ENCODE results near the gene BLOC1S2. TPM values are rescaled to one million over a fixed set of nuclear protein-coding genes. Genes with fewer than 3 reads are reported as not detected.
A peak's percentile ranks its signal among the peaks of the same experiment; 100 is the strongest.

BLOC1S2 gene
- polyA plus RNA-seq, 1 experiment = 75.0 TPM

DNA sequence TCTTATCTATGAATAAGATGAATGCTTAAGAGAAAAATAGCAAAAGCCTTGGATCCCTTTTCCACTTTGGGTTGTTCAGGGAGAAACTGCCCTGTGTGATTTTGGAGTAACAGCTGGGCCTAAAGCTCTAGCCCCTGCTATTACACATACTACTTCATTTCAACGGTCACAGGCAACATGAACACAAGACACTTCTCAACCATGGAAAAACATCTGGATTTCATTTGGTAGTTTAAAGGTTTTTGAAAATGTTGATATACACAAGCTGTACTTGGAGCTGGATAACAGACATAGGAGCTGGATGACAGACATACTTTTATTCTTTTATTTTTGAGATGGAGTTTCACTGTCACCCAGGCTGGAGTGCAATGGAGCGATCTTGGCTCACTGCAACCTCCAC lies 54.4 kb downstream of the BLOC1S2 start:
- TF ChIP-seq, protein P1, sequence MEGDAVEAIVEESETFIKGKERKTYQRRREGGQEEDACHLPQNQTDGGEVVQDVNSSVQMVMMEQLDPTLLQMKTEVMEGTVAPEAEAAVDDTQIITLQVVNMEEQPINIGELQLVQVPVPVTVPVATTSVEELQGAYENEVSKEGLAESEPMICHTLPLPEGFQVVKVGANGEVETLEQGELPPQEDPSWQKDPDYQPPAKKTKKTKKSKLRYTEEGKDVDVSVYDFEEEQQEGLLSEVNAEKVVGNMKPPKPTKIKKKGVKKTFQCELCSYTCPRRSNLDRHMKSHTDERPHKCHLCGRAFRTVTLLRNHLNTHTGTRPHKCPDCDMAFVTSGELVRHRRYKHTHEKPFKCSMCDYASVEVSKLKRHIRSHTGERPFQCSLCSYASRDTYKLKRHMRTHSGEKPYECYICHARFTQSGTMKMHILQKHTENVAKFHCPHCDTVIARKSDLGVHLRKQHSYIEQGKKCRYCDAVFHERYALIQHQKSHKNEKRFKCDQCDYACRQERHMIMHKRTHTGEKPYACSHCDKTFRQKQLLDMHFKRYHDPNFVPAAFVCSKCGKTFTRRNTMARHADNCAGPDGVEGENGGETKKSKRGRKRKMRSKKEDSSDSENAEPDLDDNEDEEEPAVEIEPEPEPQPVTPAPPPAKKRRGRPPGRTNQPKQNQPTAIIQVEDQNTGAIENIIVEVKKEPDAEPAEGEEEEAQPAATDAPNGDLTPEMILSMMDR (IDR thresholded peaks at IDR 0.05; ENCODE audit: low read depth, low read length) = no peak
- DNase-seq (ENCODE audit: low read depth, low spot score) = peak; percentile 16
- H3K4me3 ChIP-seq (ENCODE audit: low read depth, low read length) = no peak overlapping the region
- H3K27me3 ChIP-seq (ENCODE audit: control insufficient read depth, insufficient read depth, low read length) = no peaks in the 10 kb centered on the region
- H3K9me3 ChIP-seq (ENCODE audit: control insufficient read depth, insufficient read depth, low read length) = no peaks in the 10 kb centered on the region
- POLR2A ChIA-PET = no interaction called here
- no peak overlapping the region for H3K27ac ChIP-seq (ENCODE audit: low read depth, low read length)
- CTCF ChIA-PET = no interaction called here

DNA sequence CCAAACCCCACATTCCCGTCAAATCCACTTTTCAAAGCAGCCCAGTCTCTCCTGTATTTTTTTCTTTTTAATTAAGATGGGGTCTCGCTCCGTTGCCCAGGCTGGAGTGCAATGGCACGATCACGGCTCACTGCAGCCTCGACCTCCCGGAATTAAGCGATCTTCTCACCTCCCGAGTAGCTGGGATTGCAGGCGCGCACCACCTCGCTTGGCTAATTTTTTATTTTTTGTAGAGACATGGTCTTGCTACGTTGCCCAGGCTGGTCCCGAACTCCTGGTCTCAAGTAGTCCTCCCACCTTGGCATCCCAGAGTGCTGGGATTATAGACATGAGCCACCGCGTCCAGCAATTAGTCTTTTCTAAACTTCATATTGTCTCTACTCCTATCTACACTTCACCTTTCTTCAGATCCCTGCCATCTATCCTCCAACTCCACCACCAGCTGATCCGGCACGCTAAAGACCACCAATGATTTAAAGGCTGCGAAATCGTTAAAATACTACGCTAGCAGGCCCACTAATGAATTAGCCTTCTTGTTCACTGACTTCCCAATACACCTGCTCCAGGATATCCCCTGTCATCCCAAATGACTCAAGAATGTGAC lies 56.6 kb downstream of the BLOC1S2 start:
- Histone ChIP-seq H3K27me3 (ENCODE audit: control insufficient read depth, insufficient read depth, low read length) (no peaks in the 10 kb centered on the region), H3K27ac (ENCODE audit: low read depth, low read length) (peak overlapping the region; percentile 21), H3K4me3 (ENCODE audit: low read depth, low read length) (peak overlapping the region; percentile 65), H3K9me3 (ENCODE audit: control insufficient read depth, insufficient read depth, low read length) (no peaks in the 10 kb centered on the region)
- TF ChIP-seq, protein P1 (IDR thresholded peaks at IDR 0.05; ENCODE audit: low read depth, low read length) = no peak
- ChIA-PET CTCF (interaction anchor here (1.5 kb wide), 1 partner anchor 184 kb away, joined by 3 read pairs; no protein-coding TSS in a partner anchor), POLR2A (no interaction called here)
- no peak for DNase-seq (ENCODE audit: low read depth, low spot score)

DNA sequence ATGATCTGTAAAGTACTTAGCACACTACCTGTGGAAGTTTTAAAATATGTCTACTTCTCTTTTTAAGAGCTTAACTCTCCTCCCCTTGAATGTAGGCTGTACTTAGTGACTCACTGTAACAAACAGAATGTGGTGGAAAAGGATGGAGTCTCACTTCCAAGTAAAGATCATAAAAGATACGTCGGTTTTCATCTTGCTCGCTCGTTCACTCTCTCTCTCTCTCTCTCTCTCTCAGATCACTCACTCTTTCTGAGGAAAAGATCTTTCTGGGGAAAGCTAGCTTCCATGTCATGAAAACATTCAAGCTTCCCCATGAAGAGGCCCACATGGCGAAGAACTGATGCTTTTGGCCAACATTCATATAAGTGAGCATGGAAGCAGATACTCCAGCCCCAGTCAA lies 62.6 kb downstream of the BLOC1S2 start:
- H3K9me3 ChIP-seq (ENCODE audit: control insufficient read depth, insufficient read depth, low read length) = no peaks in the 10 kb centered on the region
- POLR2A ChIA-PET = no interaction called here
- no peak for DNase-seq (ENCODE audit: low read depth, low spot score)
- H3K4me3 ChIP-seq (ENCODE audit: low read depth, low read length) = no peak overlapping the region
- H3K27me3 ChIP-seq (ENCODE audit: control insufficient read depth, insufficient read depth, low read length) = no peaks in the 10 kb centered on the region
- TF ChIP-seq, protein P1 (IDR thresholded peaks at IDR 0.05; ENCODE audit: low read depth, low read length) = no peak
- no peak overlapping the region for H3K27ac ChIP-seq (ENCODE audit: low read depth, low read length)
- CTCF ChIA-PET = interaction anchor here (0.6 kb wide), 1 partner anchor 492 kb away, joined by 3 read pairs; the partner anchor contains the start of genes COX15 and CUTC

Small RNA genes lying within 50 kb of the gene (small RNA-seq; reads per million reads assigned to genes)
- gene RNU6-422P (ENCODE audit: insufficient read length, low read depth) (not detected), gene SNORA12 (ENCODE audit: insufficient read length, low read depth) (not detected)

Other genes starting within 250 kb of the BLOC1S2 start
- gene CPN1, start 204.8 kb downstream of the BLOC1S2 start, polyA plus RNA-seq (2011; rRNA removed) = not detected in 2 replicates
- gene ERLIN1, start 100.7 kb downstream of the BLOC1S2 start, polyA plus RNA-seq (2011; rRNA removed) = 40.4 and 50.1 TPM in 2 replicates
- gene CHUK, start 57.1 kb downstream of the BLOC1S2 start, polyA plus RNA-seq (2011; rRNA removed) = 15.9 and 22.4 TPM in 2 replicates
- gene CWF19L1, start 19.0 kb downstream of the BLOC1S2 start, polyA plus RNA-seq (2011; rRNA removed) = 13.7 and 15.8 TPM in 2 replicates
- gene PKD2L1, start 43.5 kb upstream of the BLOC1S2 start, polyA plus RNA-seq (2011; rRNA removed) = not detected in 2 replicates
- 133 and 148 TPM in 2 replicates for gene SCD, start 60.6 kb upstream of the BLOC1S2 start, polyA plus RNA-seq (2011; rRNA removed)
- gene WNT8B, start 176.3 kb upstream of the BLOC1S2 start, polyA plus RNA-seq (2011; rRNA removed) = not detected in 2 replicates
- 4.3 and 4.8 TPM in 2 replicates for gene SEC31B, start 233.2 kb upstream of the BLOC1S2 start, polyA plus RNA-seq (2011; rRNA removed)
- gene NDUFB8, start 243.2 kb upstream of the BLOC1S2 start, polyA plus RNA-seq (2011; rRNA removed) = 204 and 211 TPM in 2 replicates
- gene HIF1AN, start 249.3 kb upstream of the BLOC1S2 start, polyA plus RNA-seq (2011; rRNA removed) = 29.7 and 31.0 TPM in 2 replicates